GM04503 (cell line): ENCODE measurements around the gene MAD1L1.

ENCODE experiments used
- DNase-seq: peaks from one replicate; pipeline ENCODE4 v3.0.0-alpha.2; 2012; ENCODE audit warnings: low read depth

Gene MAD1L1

DNA sequence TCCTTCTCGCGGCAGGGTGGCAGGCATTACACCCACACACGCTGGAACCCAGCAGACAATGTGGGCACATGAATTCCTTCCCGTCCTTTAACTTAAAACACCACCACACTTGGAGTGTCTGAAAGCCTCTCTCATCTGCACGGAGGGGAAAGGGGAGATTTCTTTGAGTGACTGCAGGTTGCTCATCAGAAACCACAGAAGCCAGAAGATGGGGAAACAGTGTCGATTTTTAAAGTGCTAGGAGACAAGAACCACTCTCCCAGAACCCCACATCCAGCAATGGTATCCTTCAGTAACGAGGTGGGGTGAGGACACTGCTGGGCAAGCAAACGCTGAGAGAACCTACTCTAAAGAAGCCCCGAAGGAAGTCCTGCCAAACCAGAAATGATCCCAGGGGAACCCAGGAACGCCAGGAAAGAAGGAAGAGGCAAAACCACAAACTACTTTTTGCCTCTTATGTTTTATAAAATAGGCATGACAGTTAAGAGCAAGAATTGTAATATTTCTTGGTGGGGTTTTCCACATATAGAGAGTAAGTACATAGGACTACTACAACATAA is 308.4 kb downstream of the MAD1L1 start:
- no peak for DNase-seq

GRCh38 chr7:1923409-1924257 is 309.1 kb downstream of the MAD1L1 start:
- DNase-seq: no peak

- no peak for DNase-seq
These were observed 309.9 kb downstream of the MAD1L1 start for GRCh38 chr7:1922870-1923236.

GRCh38 chr7:1922071-1922869 is 310.5 kb downstream of the MAD1L1 start:
- peak; percentile 55 for DNase-seq

- no peak for DNase-seq
These were observed 311.9 kb downstream of the MAD1L1 start for GRCh38 chr7:1920881-1921280.

- no peak for DNase-seq
These were observed 312.5 kb downstream of the MAD1L1 start for GRCh38 chr7:1920266-1920681.

DNA sequence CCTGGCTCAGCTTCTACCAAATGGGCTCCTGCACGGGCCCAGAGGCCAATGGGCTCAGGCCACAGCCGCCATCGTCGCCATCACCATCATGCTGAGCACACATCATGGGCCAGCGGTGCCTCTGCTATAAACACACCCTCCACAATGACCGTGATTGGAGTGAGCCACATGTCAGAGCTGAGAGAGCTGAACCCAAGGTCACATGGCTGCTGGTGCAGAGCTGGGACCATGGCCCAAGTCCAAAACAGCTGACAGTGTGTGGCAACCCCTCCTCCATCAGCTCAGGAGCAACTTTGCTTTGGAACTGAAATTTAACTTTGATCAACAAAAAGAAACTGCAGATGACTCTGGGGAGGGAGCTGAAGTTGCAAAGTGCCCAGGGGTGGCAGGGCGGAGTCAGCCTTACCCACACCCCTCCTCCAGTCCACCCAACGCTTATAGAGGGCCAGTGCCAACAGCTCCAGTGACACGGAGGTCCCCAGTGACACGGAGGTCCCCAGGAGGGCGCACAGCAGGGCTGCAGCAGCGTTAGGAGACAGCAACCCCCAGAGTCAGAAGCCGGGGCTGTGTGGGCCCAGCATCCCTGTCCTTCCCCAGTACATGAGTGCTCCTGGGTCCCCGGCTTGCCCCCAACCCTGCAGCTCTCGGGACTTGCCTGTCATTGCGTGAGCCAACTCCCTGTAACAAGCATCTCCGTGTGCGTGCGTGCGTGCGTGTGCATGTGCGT is 313.0 kb downstream of the MAD1L1 start:
- no peak for DNase-seq

DNA sequence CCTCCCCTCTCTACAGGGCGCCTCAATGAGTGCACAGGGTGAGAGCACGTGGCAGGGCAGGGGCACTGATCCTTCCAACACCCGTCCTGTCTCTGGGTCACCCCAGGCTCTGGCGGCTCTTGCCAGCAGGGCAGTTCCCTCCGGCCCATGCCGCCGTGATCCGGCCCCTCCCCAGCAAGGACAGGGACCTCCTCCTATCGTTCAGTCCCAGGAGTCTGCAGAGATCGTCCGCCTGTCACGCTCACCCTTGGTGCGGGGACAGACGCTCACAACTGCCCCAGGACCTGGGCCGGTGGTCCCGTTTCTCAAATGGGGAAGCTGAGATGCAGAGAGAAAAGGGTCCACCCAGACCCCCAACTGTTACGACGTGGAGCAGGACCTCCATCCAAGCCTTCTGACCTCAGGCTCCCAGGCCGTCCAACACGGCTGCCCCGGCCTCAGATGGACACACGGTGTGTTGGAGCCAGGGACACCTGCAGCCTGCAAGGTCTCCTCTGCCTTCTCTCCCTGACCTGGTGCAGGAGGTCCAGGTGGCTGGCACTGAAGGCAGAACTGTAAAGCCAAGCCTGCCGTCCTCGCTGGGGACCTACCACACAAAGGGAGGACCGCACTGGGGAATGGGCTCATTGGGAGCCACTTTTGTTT is 313.7 kb downstream of the MAD1L1 start:
- DNase-seq: no peak

- DNase-seq: no peak
These were observed 314.6 kb downstream of the MAD1L1 start for GRCh38 chr7:1918063-1918645.

DNA sequence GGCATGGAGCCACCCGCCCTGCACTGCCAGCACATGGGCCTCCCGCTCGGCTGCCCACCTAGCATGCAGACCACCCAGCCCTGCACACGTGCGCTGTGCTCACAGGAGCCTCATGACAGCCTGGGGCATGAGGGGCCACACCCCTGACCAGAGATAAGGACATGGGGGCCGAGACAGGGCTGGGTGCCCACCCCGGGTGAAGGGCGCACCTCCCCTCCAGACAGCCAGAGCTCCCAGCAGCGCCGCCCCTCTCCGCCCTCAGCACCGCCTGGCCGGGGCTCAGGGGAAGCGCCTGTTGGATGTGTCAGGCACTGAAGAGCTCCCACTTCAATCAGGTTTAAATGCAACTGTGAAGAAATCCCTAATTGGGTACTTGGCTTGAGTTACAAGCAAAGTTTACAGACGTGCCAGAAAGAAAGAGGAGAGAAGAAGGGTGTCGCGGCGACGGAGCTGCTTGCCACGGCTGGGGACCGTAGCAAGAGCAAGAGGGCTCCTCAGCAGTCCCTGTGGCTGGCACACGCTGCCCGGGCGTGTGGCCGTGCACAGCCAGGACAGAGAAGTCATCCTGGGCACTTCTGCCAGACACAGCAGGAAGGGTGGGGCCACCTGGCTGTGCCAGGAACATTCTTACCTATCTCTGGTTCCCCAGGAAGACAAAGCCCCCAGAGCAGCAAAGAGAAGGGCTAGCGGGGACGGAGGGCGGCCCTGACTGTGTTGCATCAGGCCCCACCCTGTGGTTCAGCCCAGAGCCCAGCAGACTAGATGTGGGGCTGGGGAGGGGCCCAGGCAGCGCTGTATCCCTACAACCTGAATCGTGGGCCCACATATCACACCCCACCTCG is 315.3 kb downstream of the MAD1L1 start:
- no peak for DNase-seq

GRCh38 chr7:1916601-1916970 is 316.2 kb downstream of the MAD1L1 start:
- DNase-seq: no peak

- no peak for DNase-seq
These were observed 316.7 kb downstream of the MAD1L1 start for GRCh38 chr7:1915956-1916600.

GRCh38 chr7:1915326-1915725 is 317.4 kb downstream of the MAD1L1 start:
- no peak for DNase-seq

DNA sequence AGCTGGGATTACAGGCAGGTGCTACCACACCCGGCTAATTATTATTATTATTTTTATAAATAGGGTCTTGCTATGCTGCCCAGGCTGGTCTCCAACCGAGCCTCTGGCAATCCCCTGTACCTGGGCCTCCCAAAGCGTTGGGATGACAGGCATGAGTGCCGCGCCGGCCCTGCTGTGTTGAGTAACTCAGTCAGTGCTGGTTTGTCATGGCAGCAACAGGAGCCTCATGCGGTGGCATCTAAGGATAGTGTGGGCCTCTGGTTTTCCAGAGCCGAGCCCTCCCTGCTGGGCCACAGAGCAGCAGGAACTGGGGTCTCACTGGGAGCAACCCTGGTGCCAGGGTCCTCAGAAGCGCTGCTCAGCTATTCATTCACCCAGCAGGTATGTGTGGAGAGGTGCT is 318.0 kb downstream of the MAD1L1 start:
- DNase-seq: no peak

- DNase-seq: no peak
These were observed 318.4 kb downstream of the MAD1L1 start for GRCh38 chr7:1914321-1914720.

- DNase-seq: no peak
These were observed 319.1 kb downstream of the MAD1L1 start for GRCh38 chr7:1913466-1914282.

- DNase-seq: no peak
These were observed 319.9 kb downstream of the MAD1L1 start for GRCh38 chr7:1912593-1913465.

- no peak for DNase-seq
These were observed 321.2 kb downstream of the MAD1L1 start for GRCh38 chr7:1911571-1911970.
